Osteoblast (primary cell): ENCODE results near the gene LHFPL6. TPM values are rescaled to one million over a fixed set of nuclear protein-coding genes. Genes with fewer than 3 reads are reported as not detected.

Source experiments
- DNase-seq: peaks from one replicate; pipeline ENCODE4 v3.0.0; 2011; ENCODE audit warnings: low spot score, mixed read lengths; ENCODE audit not compliant: insufficient read length; ENCODE audit errors: missing footprints
- H2AFZ ChIP-seq: 2 replicates; pipeline ENCODE4 v1.6.0; 2011; ENCODE audit warnings: mild to moderate bottlenecking, low read length
- H3K27ac ChIP-seq: 2 replicates; pipeline ENCODE4 v1.5.1; 2011; ENCODE audit warnings: mild to moderate bottlenecking, low read depth, low read length, moderate library complexity
- H3K27me3 ChIP-seq: 2 replicates; pipeline ENCODE4 v1.6.0; 2012; ENCODE audit warnings: mild to moderate bottlenecking, control low read depth, inconsistent platforms, low read length, moderate library complexity; ENCODE audit not compliant: insufficient read depth
- H3K36me3 ChIP-seq: 2 replicates; pipeline ENCODE4 v1.5.1; 2011; ENCODE audit warnings: mild to moderate bottlenecking, low read length, control low read depth, moderate library complexity; ENCODE audit not compliant: insufficient read depth
- H3K4me1 ChIP-seq: 2 replicates; pipeline ENCODE4 v1.5.1; 2011; ENCODE audit warnings: mild to moderate bottlenecking, low read length, control low read depth, moderate library complexity; ENCODE audit not compliant: insufficient read depth
- H3K4me2 ChIP-seq: 2 replicates; pipeline ENCODE4 v1.6.0; 2011; ENCODE audit warnings: mild to moderate bottlenecking, low read length; ENCODE audit not compliant: insufficient read depth
- H3K4me3 ChIP-seq: fragments of 200-600 bp; sonication (generic); 3 replicates; pipeline ENCODE4 v1.5.1; 2012; ENCODE audit warnings: mild to moderate bottlenecking, low read length, inconsistent platforms; ENCODE audit not compliant: insufficient read depth
- H3K79me2 ChIP-seq: 2 replicates; pipeline ENCODE4 v1.6.0; 2012; ENCODE audit warnings: mild to moderate bottlenecking, low read length, control low read depth, inconsistent platforms; ENCODE audit not compliant: insufficient read depth
- H3K9me3 ChIP-seq: 2 replicates; pipeline ENCODE4 v1.5.1; 2011; ENCODE audit warnings: low read depth, low read length, control low read depth
- H4K20me1 ChIP-seq: 2 replicates; pipeline ENCODE4 v1.6.0; 2012; ENCODE audit warnings: mild to moderate bottlenecking, low read length, control low read depth; ENCODE audit not compliant: insufficient read depth
- total RNA-seq: library from RNA; depleted of rRNA; stranded (reverse); fragments of >200 nt; gene quantifications from 2 replicates; pipeline ENCODE4 v1.2.3, GENCODE V29; 2012
- TF ChIP-seq, protein P1 (sequence below): IDR thresholded peaks from 2 replicates; pipeline ENCODE4 v1.5.1; 2011; ENCODE audit warnings: mild to moderate bottlenecking, low read depth, low read length, moderate library complexity; ENCODE audit errors: extremely low read depth

LHFPL6 gene
- total RNA-seq, 1 donor: 112 TPM

GRCh38 chr13:39336207-39336606 lies 266.8 kb downstream of the LHFPL6 start:
- Histone ChIP-seq H3K4me1 (no peaks in the 10 kb centered on the region), H3K4me3 (no peak overlapping the region), H4K20me1 (no peaks in the 10 kb centered on the region), H3K79me2 (no peaks in the 10 kb centered on the region), H3K27me3 (no peaks in the 10 kb centered on the region), H3K27ac (no peak overlapping the region), H2AFZ (no peak overlapping the region), H3K36me3 (no peaks in the 10 kb centered on the region), H3K9me3 (no peaks in the 10 kb centered on the region), H3K4me2 (no peak overlapping the region)
- no peak for DNase-seq
- TF ChIP-seq, protein P1, sequence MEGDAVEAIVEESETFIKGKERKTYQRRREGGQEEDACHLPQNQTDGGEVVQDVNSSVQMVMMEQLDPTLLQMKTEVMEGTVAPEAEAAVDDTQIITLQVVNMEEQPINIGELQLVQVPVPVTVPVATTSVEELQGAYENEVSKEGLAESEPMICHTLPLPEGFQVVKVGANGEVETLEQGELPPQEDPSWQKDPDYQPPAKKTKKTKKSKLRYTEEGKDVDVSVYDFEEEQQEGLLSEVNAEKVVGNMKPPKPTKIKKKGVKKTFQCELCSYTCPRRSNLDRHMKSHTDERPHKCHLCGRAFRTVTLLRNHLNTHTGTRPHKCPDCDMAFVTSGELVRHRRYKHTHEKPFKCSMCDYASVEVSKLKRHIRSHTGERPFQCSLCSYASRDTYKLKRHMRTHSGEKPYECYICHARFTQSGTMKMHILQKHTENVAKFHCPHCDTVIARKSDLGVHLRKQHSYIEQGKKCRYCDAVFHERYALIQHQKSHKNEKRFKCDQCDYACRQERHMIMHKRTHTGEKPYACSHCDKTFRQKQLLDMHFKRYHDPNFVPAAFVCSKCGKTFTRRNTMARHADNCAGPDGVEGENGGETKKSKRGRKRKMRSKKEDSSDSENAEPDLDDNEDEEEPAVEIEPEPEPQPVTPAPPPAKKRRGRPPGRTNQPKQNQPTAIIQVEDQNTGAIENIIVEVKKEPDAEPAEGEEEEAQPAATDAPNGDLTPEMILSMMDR: no peak

GRCh38 chr13:39335721-39336120 lies 267.3 kb downstream of the LHFPL6 start:
- Histone ChIP-seq H3K4me2 (no peak overlapping the region), H3K4me3 (no peak overlapping the region), H2AFZ (no peak overlapping the region), H4K20me1 (no peaks in the 10 kb centered on the region), H3K79me2 (no peaks in the 10 kb centered on the region), H3K9me3 (no peaks in the 10 kb centered on the region), H3K36me3 (no peaks in the 10 kb centered on the region), H3K27me3 (no peaks in the 10 kb centered on the region), H3K27ac (no peak overlapping the region), H3K4me1 (no peaks in the 10 kb centered on the region)
- TF ChIP-seq, protein P1: no peak
- DNase-seq: no peak

- DNase-seq: no peak
- Histone ChIP-seq H2AFZ (no peak overlapping the region), H3K79me2 (no peaks in the 10 kb centered on the region), H3K4me1 (no peaks in the 10 kb centered on the region), H3K27me3 (no peaks in the 10 kb centered on the region), H4K20me1 (no peaks in the 10 kb centered on the region), H3K4me2 (no peak overlapping the region), H3K27ac (no peak overlapping the region), H3K9me3 (no peaks in the 10 kb centered on the region), H3K4me3 (no peak overlapping the region), H3K36me3 (no peaks in the 10 kb centered on the region)
- TF ChIP-seq, protein P1: no peak
Observed at GRCh38 chr13:39330504-39330903, 272.5 kb downstream of the LHFPL6 start.

DNA sequence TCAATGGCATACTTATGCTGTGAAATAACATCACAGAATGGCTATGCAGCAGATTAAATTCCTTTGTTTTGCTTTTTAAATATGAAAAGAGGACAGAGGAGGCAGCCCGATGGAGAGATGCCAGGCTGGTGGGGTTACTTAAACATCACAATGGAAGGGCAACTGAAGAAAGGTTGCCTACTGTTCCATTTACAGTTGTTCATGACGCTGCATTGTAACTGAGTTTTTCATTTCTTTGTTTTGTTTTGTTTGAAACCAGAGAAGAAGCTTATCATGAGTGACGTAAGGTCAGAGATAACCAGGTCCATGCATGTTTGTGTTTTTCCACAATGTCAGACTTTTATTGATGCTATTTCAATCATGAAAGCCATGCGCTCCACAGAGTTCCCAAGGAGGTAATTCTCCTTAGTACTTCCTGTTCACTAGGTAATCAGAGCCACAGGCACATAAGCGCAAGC lies 273.8 kb downstream of the LHFPL6 start:
- no peaks in the 10 kb centered on the region for H3K79me2 ChIP-seq
- TF ChIP-seq, protein P1: no peak
- no peak overlapping the region for H3K4me2 ChIP-seq
- no peaks in the 10 kb centered on the region for H3K36me3 ChIP-seq
- H3K4me3 ChIP-seq: no peak overlapping the region
- H3K4me1 ChIP-seq: no peaks in the 10 kb centered on the region
- no peaks in the 10 kb centered on the region for H4K20me1 ChIP-seq
- DNase-seq: no peak
- no peak overlapping the region for H3K27ac ChIP-seq
- H2AFZ ChIP-seq: no peak overlapping the region
- no peaks in the 10 kb centered on the region for H3K9me3 ChIP-seq
- no peaks in the 10 kb centered on the region for H3K27me3 ChIP-seq
